Testis (tissue), 3 donors: ENCODE results near the gene GAB4. TPM values are rescaled to one million over a fixed set of nuclear protein-coding genes. Genes with fewer than 3 reads are reported as not detected.
"Not testable (repeated sequence)": the region's sequence is repeated elsewhere in the genome, so short reads cannot be mapped to it uniquely, and the experiment has no call there.

ENCODE experiments used
- DNase-seq: peaks from one replicate; pipeline ENCODE4 v3.0.0-alpha.2; 2019
- H3K27ac ChIP-seq, 2 donors: fragments of 200-600 bp; sonication (generic); one replicate each; pipeline ENCODE4 v1.5.1; 2019
- H3K27me3 ChIP-seq: fragments of 200-600 bp; sonication (generic); one replicate; pipeline ENCODE4 v1.5.1; 2019
- H3K36me3 ChIP-seq: fragments of 200-600 bp; sonication (generic); one replicate; pipeline ENCODE4 v1.5.1; 2017; ENCODE audit warnings: low read depth; ENCODE audit errors: missing control alignments
- H3K4me1 ChIP-seq: fragments of 200-600 bp; sonication (generic); one replicate; pipeline ENCODE4 v1.5.1; 2019
- H3K4me3 ChIP-seq, 2 donors: fragments of 200-600 bp; sonication (generic); one replicate each; pipeline ENCODE4 v1.5.1; 2017 to 2019
- H3K9me3 ChIP-seq: fragments of 200-600 bp; sonication (generic); one replicate; pipeline ENCODE4 v1.5.1; 2017
- CTCF ChIP-seq, 3 experiments: fragments of 450-650 bp in 2 of 3; fragments of 200-600 bp in 1 of 3; sonication (generic) in 1 of 3; IDR thresholded peaks; one replicate each; pipeline ENCODE4 v1.5.1; 2016 to 2019; ENCODE audit warnings: antibody characterized with exemption in 3 of 3, mild to moderate bottlenecking in 2 of 3, moderate library complexity in 1 of 3
- POLR2A ChIP-seq: fragments of 450-650 bp; IDR thresholded peaks from one replicate; pipeline ENCODE4 v1.6.1; 2017; ENCODE audit warnings: antibody characterized with exemption, mild to moderate bottlenecking, moderate library complexity
- WGBS, 2 donors: methylation state at CpG; one replicate each; pipeline ENCODE4 v1.1.5; 2018; 5-methylcytosine and 5-hydroxymethylcytosine counted together
- intact Hi-C: fragments of 100-400 bp; cut with DNase I; formaldehyde crosslinking; loops from one replicate; pipeline ENCODE4 v1.15.1; 2023; ENCODE audit warnings: low total_unique reads
- polyA plus RNA-seq: library from polyadenylated mRNA; stranded (reverse); fragments of 350-450 nt; fragmentation: Illumina TruSeq; extraction: RNeasy Lipid Tissue Mini Kit (QIAGEN cat#74804); gene quantifications from one replicate; pipeline ENCODE4 v1.2.3, GENCODE V29; 2014; ENCODE audit warnings: low read depth, low replicate concordance; ENCODE audit not compliant: insufficient read depth
- total RNA-seq, 2 donors: library from RNA; depleted of rRNA; stranded (reverse); fragments of >200 nt; gene quantifications; one replicate each; pipeline ENCODE4 v1.2.3, GENCODE V29; 2016

The GAB4 gene
- total and polyA plus RNA-seq, 3 donors from 2014 or later = 8.5 to 10.4 (median 10.2) TPM

GRCh38 chr22:17046566-17047348, 38.7 kb upstream of the GAB4 start:
- H3K36me3 ChIP-seq = no peaks in the 10 kb centered on the region
- WGBS, 2 donors = 76 to 78% methylated on average over 5 of the region's 5 CpGs
- no peak overlapping the region for H3K27ac ChIP-seq
- H3K9me3 ChIP-seq = no peaks in the 10 kb centered on the region
- DNase-seq = no peak
- no peaks in the 10 kb centered on the region for H3K4me1 ChIP-seq
- TF ChIP-seq POLR2A = no peak
- intact Hi-C loops = no loop called here
- H3K4me3 ChIP-seq = no peak overlapping the region
- H3K27me3 ChIP-seq = no peaks in the 10 kb centered on the region

DNA sequence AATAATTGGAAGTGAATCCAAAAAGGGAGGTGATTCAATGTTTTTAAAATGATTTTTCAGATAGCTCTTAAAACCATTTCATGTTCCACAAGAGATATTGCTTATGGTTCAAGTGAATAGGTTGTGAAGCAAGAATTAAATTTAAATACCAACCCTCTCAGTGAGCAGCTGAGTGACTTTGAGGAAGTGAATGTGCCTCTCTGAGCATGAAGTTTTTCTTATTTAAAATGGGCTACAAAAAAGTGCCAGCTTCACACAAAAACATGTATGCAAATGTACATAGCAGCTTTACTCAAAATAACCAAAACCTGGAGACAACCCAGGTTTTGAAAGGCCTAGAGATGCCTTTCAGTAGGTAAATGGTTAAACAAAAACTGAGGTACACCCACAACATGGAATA, 35.5 kb upstream of the GAB4 start:
- Histone ChIP-seq H3K9me3 (no peaks in the 10 kb centered on the region), H3K36me3 (no peaks in the 10 kb centered on the region), H3K27me3 (no peaks in the 10 kb centered on the region), H3K4me1 (no peaks in the 10 kb centered on the region), H3K27ac (no peak overlapping the region), H3K4me3 (no peak overlapping the region)
- DNase-seq = no peak
- intact Hi-C loops = no loop called here
- TF ChIP-seq POLR2A = no peak
- no peak for TF ChIP-seq CTCF (IDR thresholded peaks at IDR 0.05)

GRCh38 chr22:17036842-17037711, 29.1 kb upstream of the GAB4 start:
- peak overlapping the region; percentile 70 to 75 for H3K27ac ChIP-seq
- H3K4me1 ChIP-seq, intact Hi-C loops, H3K9me3 ChIP-seq, H3K27me3 ChIP-seq, H3K36me3 ChIP-seq: not testable (repeated sequence)
- peak overlapping the region; percentile 47 to 63 for H3K4me3 ChIP-seq
- 26 to 32% methylated on average over 10 to 18 of the region's 56 CpGs for WGBS, 2 donors
- peak; percentile 37 for DNase-seq

- DNase-seq, intact Hi-C loops, H3K9me3 ChIP-seq, H3K36me3 ChIP-seq, H3K4me1 ChIP-seq, H3K27me3 ChIP-seq: not testable (repeated sequence)
- H3K27ac ChIP-seq = peak overlapping the region; percentile 35 to 55
- H3K4me3 ChIP-seq = peak overlapping the region; percentile 47 to 63
- 10 to 13% methylated on average over 35 to 47 of the region's 56 CpGs for WGBS, 2 donors
These were observed 28.2 kb upstream of the GAB4 start for GRCh38 chr22:17035976-17036841.

GRCh38 chr22:17035246-17035645, 27.2 kb upstream of the GAB4 start:
- Histone ChIP-seq H3K27ac (no peak overlapping the region), H3K9me3 (no peaks in the 10 kb centered on the region), H3K4me1 (no peaks in the 10 kb centered on the region), H3K4me3 (no peak overlapping the region), H3K36me3 (no peaks in the 10 kb centered on the region), H3K27me3 (no peaks in the 10 kb centered on the region)
- TF ChIP-seq POLR2A (no peak), CTCF (IDR thresholded peaks at IDR 0.05) (no peak)
- 69 to 81% methylated on average over 4 of the region's 4 CpGs for WGBS, 2 donors
- intact Hi-C loops = no loop called here
- DNase-seq = no peak

DNA sequence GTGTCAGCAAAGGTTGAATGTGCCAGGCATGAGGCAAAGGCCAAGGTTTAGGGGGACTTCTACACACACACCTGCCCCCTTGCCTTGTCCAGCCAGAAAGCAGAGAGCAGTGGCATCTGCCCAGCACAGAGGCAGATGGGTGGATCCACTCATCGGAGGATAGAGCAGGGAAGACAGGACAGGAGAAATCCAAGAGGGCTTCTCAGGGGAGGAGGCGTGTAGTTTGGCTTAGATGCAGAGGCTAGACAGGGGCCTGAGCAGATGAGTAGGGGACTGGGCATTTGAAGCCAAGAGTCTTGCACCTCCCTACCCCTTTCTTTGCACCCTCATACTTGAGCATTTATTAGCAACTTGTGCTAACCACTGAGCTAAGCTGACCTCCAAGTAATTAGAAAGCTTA, 26.5 kb upstream of the GAB4 start:
- DNase-seq, intact Hi-C loops, H3K36me3 ChIP-seq, H3K27me3 ChIP-seq, H3K27ac ChIP-seq, H3K4me3 ChIP-seq, H3K9me3 ChIP-seq, H3K4me1 ChIP-seq: not testable (repeated sequence)
- WGBS, 2 donors = 95 to 100% methylated on average over 1 to 2 of the region's 2 CpGs

GRCh38 chr22:17032277-17032676, 24.3 kb upstream of the GAB4 start:
- H3K27me3 ChIP-seq, DNase-seq, H3K36me3 ChIP-seq, intact Hi-C loops, H3K27ac ChIP-seq, H3K9me3 ChIP-seq, H3K4me3 ChIP-seq, H3K4me1 ChIP-seq: not testable (repeated sequence)
- WGBS, 2 donors = 88 to 95% methylated on average over 1 to 2 of the region's 2 CpGs

GRCh38 chr22:17024380-17024779, 16.4 kb upstream of the GAB4 start:
- H3K27ac ChIP-seq, H3K36me3 ChIP-seq, DNase-seq, H3K9me3 ChIP-seq, H3K4me3 ChIP-seq, intact Hi-C loops, H3K27me3 ChIP-seq, H3K4me1 ChIP-seq: not testable (repeated sequence)
- 72 to 100% methylated on average over 1 to 5 of the region's 5 CpGs for whole genome bisulfite sequencing, 2 donors

GRCh38 chr22:17015552-17015951, 7.5 kb upstream of the GAB4 start:
- H3K4me3 ChIP-seq, H3K27me3 ChIP-seq, H3K27ac ChIP-seq, DNase-seq, H3K4me1 ChIP-seq, H3K36me3 ChIP-seq, H3K9me3 ChIP-seq, intact Hi-C loops: not testable (repeated sequence)
- 68 to 69% methylated on average over 6 of the region's 6 CpGs for WGBS, 2 donors
